Liver (tissue), 3 donors: ENCODE results near the gene KIRREL3.

Experiments
- EGR1 ChIP-seq, 2 donors: IDR thresholded peaks; 2 replicates each; pipeline ENCODE4 v1.6.1; 2016 to 2018; ENCODE audit warnings: antibody characterized with exemption in 2 of 2, low read depth in 2 of 2
- FOXA1 ChIP-seq: IDR thresholded peaks from 2 replicates; pipeline ENCODE4 v1.6.1; 2016; ENCODE audit warnings: antibody characterized with exemption
- JUND ChIP-seq, 2 donors: IDR thresholded peaks; 2 replicates each; pipeline ENCODE4 v1.6.1; 2016; ENCODE audit warnings: antibody characterized with exemption in 2 of 2
- RAD21 ChIP-seq, 2 donors: IDR thresholded peaks; 2 replicates each; pipeline ENCODE4 v1.6.1; 2016; ENCODE audit warnings: antibody characterized with exemption in 2 of 2, mild to moderate bottlenecking in 2 of 2
- RXRA ChIP-seq, 2 donors: IDR thresholded peaks; 2 replicates each; pipeline ENCODE4 v1.6.1; 2017 to 2018; ENCODE audit warnings: antibody characterized with exemption in 2 of 2, mild to moderate bottlenecking in 1 of 2
- SP1 ChIP-seq: IDR thresholded peaks from 2 replicates; pipeline ENCODE4 v1.6.1; 2018; ENCODE audit warnings: antibody characterized with exemption, mild to moderate bottlenecking
- TAF1 ChIP-seq: conservative IDR thresholded peaks from 2 replicates; pipeline ENCODE4 v1.6.1; 2016; ENCODE audit warnings: antibody characterized with exemption, mild to moderate bottlenecking
- YY1 ChIP-seq: IDR thresholded peaks from 2 replicates; pipeline ENCODE4 v1.6.1; 2016; ENCODE audit warnings: antibody characterized with exemption, mild to moderate bottlenecking
- TF ChIP-seq, protein P1 (sequence below): fragments of 150-350 bp; IDR thresholded peaks from 2 replicates; pipeline ENCODE4 v1.5.1; 2017; ENCODE audit warnings: improper control_type of control experiment, low read depth, low read length; ENCODE audit not compliant: missing input control
- TF ChIP-seq, protein P2 (sequence below): IDR thresholded peaks from 2 replicates; pipeline ENCODE4 v1.6.1; 2016; ENCODE audit warnings: antibody characterized with exemption, mild to moderate bottlenecking
- TF ChIP-seq, protein P3 (sequence below): IDR thresholded peaks from 2 replicates; pipeline ENCODE4 v1.6.1; 2016; ENCODE audit warnings: antibody characterized with exemption
- TF ChIP-seq, protein P4 (sequence below): IDR thresholded peaks from 2 replicates; pipeline ENCODE4 v1.6.1; 2016; ENCODE audit warnings: antibody characterized with exemption
- donor health status: healthy.
- donor health status: healthy.

DNA sequence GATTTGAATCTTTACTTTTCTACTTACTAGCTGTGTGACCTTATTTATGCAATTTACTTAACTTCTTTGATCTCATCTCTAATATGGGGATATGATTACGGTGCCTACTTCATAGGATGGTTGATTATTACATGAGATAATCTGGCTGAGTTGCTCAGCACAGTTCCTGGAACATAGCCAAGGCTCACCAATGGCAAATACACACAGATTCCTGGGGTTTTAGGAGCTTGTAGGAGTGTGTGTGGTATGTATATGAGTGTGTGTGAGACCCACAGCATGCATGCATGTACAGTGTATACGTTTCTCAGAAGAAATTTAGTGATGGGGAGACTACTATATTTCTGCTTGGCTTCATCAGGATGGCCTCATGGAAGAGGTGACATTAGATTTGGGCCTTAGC, 256.9 kb downstream of the KIRREL3 start:
- TF ChIP-seq, protein P1, sequence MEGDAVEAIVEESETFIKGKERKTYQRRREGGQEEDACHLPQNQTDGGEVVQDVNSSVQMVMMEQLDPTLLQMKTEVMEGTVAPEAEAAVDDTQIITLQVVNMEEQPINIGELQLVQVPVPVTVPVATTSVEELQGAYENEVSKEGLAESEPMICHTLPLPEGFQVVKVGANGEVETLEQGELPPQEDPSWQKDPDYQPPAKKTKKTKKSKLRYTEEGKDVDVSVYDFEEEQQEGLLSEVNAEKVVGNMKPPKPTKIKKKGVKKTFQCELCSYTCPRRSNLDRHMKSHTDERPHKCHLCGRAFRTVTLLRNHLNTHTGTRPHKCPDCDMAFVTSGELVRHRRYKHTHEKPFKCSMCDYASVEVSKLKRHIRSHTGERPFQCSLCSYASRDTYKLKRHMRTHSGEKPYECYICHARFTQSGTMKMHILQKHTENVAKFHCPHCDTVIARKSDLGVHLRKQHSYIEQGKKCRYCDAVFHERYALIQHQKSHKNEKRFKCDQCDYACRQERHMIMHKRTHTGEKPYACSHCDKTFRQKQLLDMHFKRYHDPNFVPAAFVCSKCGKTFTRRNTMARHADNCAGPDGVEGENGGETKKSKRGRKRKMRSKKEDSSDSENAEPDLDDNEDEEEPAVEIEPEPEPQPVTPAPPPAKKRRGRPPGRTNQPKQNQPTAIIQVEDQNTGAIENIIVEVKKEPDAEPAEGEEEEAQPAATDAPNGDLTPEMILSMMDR = no peak
- TF ChIP-seq SP1 (no peak), JUND (IDR thresholded peaks at IDR 0.05) (no peak), EGR1 (IDR thresholded peaks at IDR 0.05; ENCODE audit: low read depth in 2 of 2) (no peak), RXRA (IDR thresholded peaks at IDR 0.05) (no peak), TAF1 (no peak), RAD21 (IDR thresholded peaks at IDR 0.05) (no peak), FOXA1 (no peak), YY1 (no peak)
- TF ChIP-seq, protein P2, sequence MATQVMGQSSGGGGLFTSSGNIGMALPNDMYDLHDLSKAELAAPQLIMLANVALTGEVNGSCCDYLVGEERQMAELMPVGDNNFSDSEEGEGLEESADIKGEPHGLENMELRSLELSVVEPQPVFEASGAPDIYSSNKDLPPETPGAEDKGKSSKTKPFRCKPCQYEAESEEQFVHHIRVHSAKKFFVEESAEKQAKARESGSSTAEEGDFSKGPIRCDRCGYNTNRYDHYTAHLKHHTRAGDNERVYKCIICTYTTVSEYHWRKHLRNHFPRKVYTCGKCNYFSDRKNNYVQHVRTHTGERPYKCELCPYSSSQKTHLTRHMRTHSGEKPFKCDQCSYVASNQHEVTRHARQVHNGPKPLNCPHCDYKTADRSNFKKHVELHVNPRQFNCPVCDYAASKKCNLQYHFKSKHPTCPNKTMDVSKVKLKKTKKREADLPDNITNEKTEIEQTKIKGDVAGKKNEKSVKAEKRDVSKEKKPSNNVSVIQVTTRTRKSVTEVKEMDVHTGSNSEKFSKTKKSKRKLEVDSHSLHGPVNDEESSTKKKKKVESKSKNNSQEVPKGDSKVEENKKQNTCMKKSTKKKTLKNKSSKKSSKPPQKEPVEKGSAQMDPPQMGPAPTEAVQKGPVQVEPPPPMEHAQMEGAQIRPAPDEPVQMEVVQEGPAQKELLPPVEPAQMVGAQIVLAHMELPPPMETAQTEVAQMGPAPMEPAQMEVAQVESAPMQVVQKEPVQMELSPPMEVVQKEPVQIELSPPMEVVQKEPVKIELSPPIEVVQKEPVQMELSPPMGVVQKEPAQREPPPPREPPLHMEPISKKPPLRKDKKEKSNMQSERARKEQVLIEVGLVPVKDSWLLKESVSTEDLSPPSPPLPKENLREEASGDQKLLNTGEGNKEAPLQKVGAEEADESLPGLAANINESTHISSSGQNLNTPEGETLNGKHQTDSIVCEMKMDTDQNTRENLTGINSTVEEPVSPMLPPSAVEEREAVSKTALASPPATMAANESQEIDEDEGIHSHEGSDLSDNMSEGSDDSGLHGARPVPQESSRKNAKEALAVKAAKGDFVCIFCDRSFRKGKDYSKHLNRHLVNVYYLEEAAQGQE = no peak
- TF ChIP-seq, protein P3, sequence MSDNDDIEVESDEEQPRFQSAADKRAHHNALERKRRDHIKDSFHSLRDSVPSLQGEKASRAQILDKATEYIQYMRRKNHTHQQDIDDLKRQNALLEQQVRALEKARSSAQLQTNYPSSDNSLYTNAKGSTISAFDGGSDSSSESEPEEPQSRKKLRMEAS = no peak
- TF ChIP-seq, protein P4, sequence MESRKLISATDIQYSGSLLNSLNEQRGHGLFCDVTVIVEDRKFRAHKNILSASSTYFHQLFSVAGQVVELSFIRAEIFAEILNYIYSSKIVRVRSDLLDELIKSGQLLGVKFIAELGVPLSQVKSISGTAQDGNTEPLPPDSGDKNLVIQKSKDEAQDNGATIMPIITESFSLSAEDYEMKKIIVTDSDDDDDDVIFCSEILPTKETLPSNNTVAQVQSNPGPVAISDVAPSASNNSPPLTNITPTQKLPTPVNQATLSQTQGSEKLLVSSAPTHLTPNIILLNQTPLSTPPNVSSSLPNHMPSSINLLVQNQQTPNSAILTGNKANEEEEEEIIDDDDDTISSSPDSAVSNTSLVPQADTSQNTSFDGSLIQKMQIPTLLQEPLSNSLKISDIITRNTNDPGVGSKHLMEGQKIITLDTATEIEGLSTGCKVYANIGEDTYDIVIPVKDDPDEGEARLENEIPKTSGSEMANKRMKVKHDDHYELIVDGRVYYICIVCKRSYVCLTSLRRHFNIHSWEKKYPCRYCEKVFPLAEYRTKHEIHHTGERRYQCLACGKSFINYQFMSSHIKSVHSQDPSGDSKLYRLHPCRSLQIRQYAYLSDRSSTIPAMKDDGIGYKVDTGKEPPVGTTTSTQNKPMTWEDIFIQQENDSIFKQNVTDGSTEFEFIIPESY = no peak
